H9 (cell line): ENCODE results near the gene DAPK1. TPM values are rescaled to one million over a fixed set of nuclear protein-coding genes. Genes with fewer than 3 reads are reported as not detected.

Experiments used
- DNase-seq: peaks from one replicate; pipeline ENCODE4 v3.0.0-alpha.2; 2017
- H2AFZ ChIP-seq: one replicate; pipeline ENCODE4 v1.6.1; 2013; ENCODE audit warnings: mild to moderate bottlenecking, low read length, control low read depth, moderate library complexity
- H2AK5ac ChIP-seq: 2 replicates; pipeline ENCODE4 v1.6.1; 2013; ENCODE audit warnings: low read length, control low read depth, mixed read lengths; ENCODE audit not compliant: insufficient read length
- H2BK120ac ChIP-seq: one replicate; pipeline ENCODE4 v1.6.1; 2013; ENCODE audit warnings: low read depth, mild to moderate bottlenecking, low read length, control low read depth, inconsistent platforms; ENCODE audit not compliant: poor library complexity, severe bottlenecking
- H2BK12ac ChIP-seq: 2 replicates; pipeline ENCODE4 v1.6.1; 2013; ENCODE audit warnings: low read length, control low read depth, mixed read lengths, low read depth; ENCODE audit not compliant: insufficient read length
- H2BK15ac ChIP-seq: 2 replicates; pipeline ENCODE4 v1.6.1; 2013; ENCODE audit warnings: low read depth, low read length, control low read depth
- H2BK20ac ChIP-seq: one replicate; pipeline ENCODE4 v1.6.1; 2013; ENCODE audit warnings: low read depth, mild to moderate bottlenecking, low read length, control low read depth, inconsistent platforms; ENCODE audit not compliant: poor library complexity, severe bottlenecking
- H2BK5ac ChIP-seq: 2 replicates; pipeline ENCODE4 v1.6.1; 2013; ENCODE audit warnings: low read length, control low read depth, mixed read lengths; ENCODE audit not compliant: insufficient read length
- H3K14ac ChIP-seq: 2 replicates; pipeline ENCODE4 v1.6.1; 2013; ENCODE audit warnings: low read length, control low read depth; ENCODE audit not compliant: insufficient read depth
- H3K18ac ChIP-seq: 2 replicates; pipeline ENCODE4 v1.6.1; 2013; ENCODE audit warnings: low read depth, mild to moderate bottlenecking, mixed read lengths, low read length, control low read depth; ENCODE audit not compliant: insufficient read length
- H3K23ac ChIP-seq: 2 replicates; pipeline ENCODE4 v1.6.1; 2013; ENCODE audit warnings: low read length, control low read depth, mixed read lengths, low read depth; ENCODE audit not compliant: insufficient read length
- H3K23me2 ChIP-seq: 2 replicates; pipeline ENCODE4 v1.6.1; 2013; ENCODE audit warnings: low read depth, mild to moderate bottlenecking, mixed read lengths, low read length, control low read depth; ENCODE audit not compliant: insufficient read length, poor library complexity, severe bottlenecking
- H3K27ac ChIP-seq: 2 replicates; pipeline ENCODE4 v1.5.1; 2013; ENCODE audit warnings: low read length, control low read depth, mixed read lengths, low read depth; ENCODE audit not compliant: insufficient read length
- H3K27me3 ChIP-seq: 2 replicates; pipeline ENCODE4 v1.6.1; 2013; ENCODE audit warnings: low read length, control low read depth, inconsistent platforms; ENCODE audit not compliant: insufficient read depth
- H3K4ac ChIP-seq: 2 replicates; pipeline ENCODE4 v1.6.1; 2013; ENCODE audit warnings: low read depth, mild to moderate bottlenecking, control low read depth, inconsistent platforms, low read length, moderate library complexity
- H3K4me1 ChIP-seq: 2 replicates; pipeline ENCODE4 v1.6.1; 2013; ENCODE audit warnings: low read length, control low read depth, inconsistent platforms; ENCODE audit not compliant: insufficient read depth
- H3K4me2 ChIP-seq: 2 replicates; pipeline ENCODE4 v1.6.1; 2013; ENCODE audit warnings: low read length, control low read depth, mixed read lengths; ENCODE audit not compliant: insufficient read length, insufficient read depth
- H3K56ac ChIP-seq: 2 replicates; pipeline ENCODE4 v1.6.1; 2013; ENCODE audit warnings: low read depth, mild to moderate bottlenecking, mixed read lengths, low read length, control low read depth; ENCODE audit not compliant: insufficient read length
- H3K79me1 ChIP-seq: 2 replicates; pipeline ENCODE4 v1.6.1; 2013; ENCODE audit warnings: low read depth, mild to moderate bottlenecking, moderate library complexity, low read length, control low read depth, inconsistent platforms; ENCODE audit not compliant: insufficient read depth, poor library complexity, severe bottlenecking
- H3K79me2 ChIP-seq: 2 replicates; pipeline ENCODE4 v1.6.1; 2013; ENCODE audit warnings: low read length, control low read depth, inconsistent platforms; ENCODE audit not compliant: insufficient read depth
- H3K9ac ChIP-seq: 2 replicates; pipeline ENCODE4 v1.6.1; 2013; ENCODE audit warnings: low read length, control low read depth, mixed read lengths; ENCODE audit not compliant: insufficient read length; ENCODE audit errors: extremely low read depth
- H3K9me3 ChIP-seq: one replicate; pipeline ENCODE4 v1.6.1; 2013; ENCODE audit warnings: low read depth, low read length, inconsistent platforms; ENCODE audit not compliant: control insufficient read depth
- H3T11ph ChIP-seq: one replicate; pipeline ENCODE4 v1.6.1; 2013; ENCODE audit warnings: mild to moderate bottlenecking, low read length, control low read depth, inconsistent platforms
- H4K20me1 ChIP-seq: one replicate; pipeline ENCODE4 v1.6.1; 2013; ENCODE audit not compliant: control insufficient read depth, insufficient read length, insufficient read depth
- H4K5ac ChIP-seq: 2 replicates; pipeline ENCODE4 v1.6.1; 2013; ENCODE audit warnings: low read depth, mild to moderate bottlenecking, mixed read lengths, low read length, control low read depth; ENCODE audit not compliant: insufficient read length
- H4K8ac ChIP-seq: replicated peaks from 2 replicates; pipeline ENCODE4 v1.6.1; 2013; ENCODE audit warnings: low read length, control low read depth, mixed read lengths, low read depth; ENCODE audit not compliant: insufficient read length
- H4K91ac ChIP-seq: 2 replicates; pipeline ENCODE4 v1.6.1; 2013; ENCODE audit warnings: low read depth, mild to moderate bottlenecking, moderate library complexity, mixed read lengths, low read length, control low read depth; ENCODE audit not compliant: insufficient read length
- H3K27ac Mint-ChIP-seq, 3 experiments: 2 replicates in 2 of 3; 3 replicates in 1 of 3; pipeline ENCODE4 v1.8.0; 2020 to 2021; ENCODE audit warnings: mixed read lengths in 3 of 3, mild to moderate bottlenecking in 1 of 3, moderate library complexity in 1 of 3
- H3K27me3 Mint-ChIP-seq: 2 replicates; pipeline ENCODE4 v1.8.0; 2021; ENCODE audit warnings: low read depth, mild to moderate bottlenecking, moderate library complexity, mixed read lengths
- H3K36me3 Mint-ChIP-seq, 3 experiments: 2 replicates in 2 of 3; 3 replicates in 1 of 3; pipeline ENCODE4 v1.8.0; 2020 to 2021; ENCODE audit warnings: low read depth in 3 of 3, mixed read lengths in 3 of 3; ENCODE audit not compliant: insufficient read depth in 1 of 3
- H3K4me1 Mint-ChIP-seq, 2 experiments: 2 replicates each; pipeline ENCODE4 v1.8.0; 2020; ENCODE audit warnings: mixed read lengths in 2 of 2
- H3K4me3 Mint-ChIP-seq, 2 experiments: 2 replicates in 1 of 2; 3 replicates in 1 of 2; pipeline ENCODE4 v1.8.0; 2020 to 2021; ENCODE audit warnings: mild to moderate bottlenecking in 2 of 2, mixed read lengths in 2 of 2, moderate library complexity in 1 of 2
- H3K9me3 Mint-ChIP-seq, 2 experiments: 2 replicates in 1 of 2; 3 replicates in 1 of 2; pipeline ENCODE4 v1.8.0; 2020; ENCODE audit warnings: mild to moderate bottlenecking in 2 of 2, mixed read lengths in 2 of 2, moderate library complexity in 1 of 2
- CTCF ChIP-seq: fragments of 200-600 bp; sonication (generic); conservative IDR thresholded peaks from 3 replicates; pipeline ENCODE4 v1.8.0; 2021; ENCODE audit warnings: antibody characterized with exemption, mild to moderate bottlenecking
- WGBS: extraction: QIAGEN DNeasy Blood & Tissue Kit; methylation state at CpG from one replicate; pipeline ENCODE4 v1.1.7; 2013; ENCODE audit warnings: missing lambda C conversion rate, low lambda C conversion rate, mixed read lengths; ENCODE audit not compliant: insufficient read length; ENCODE audit errors: extremely low coverage; 5-methylcytosine and 5-hydroxymethylcytosine counted together
- total RNA-seq: library from RNA; stranded (reverse); gene quantifications from 2 replicates; pipeline ENCODE4 v1.2.1, GENCODE V29; 2021

DAPK1 gene
- total RNA-seq, 1 experiment from 2014 or later: 79.4 TPM

DNA sequence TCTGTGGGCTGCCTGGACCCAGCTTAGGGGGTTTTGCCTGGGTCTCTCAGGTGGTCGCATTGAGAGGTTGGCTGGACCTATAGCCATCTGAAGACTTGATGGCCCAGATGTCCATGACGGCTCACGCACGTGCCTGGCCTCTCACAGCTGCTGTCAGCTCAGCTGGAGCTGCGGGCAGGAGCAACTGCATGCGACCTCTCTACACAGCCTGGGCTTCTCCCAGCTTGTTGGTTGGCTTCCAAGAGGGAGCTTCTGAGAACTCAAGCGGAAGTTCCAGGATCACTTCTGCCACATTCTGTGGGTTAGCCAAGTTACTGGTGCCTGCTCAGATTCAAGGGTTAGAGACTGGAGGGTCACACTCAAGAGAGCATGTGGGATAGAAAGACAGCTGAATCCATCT lies 99.2 kb downstream of the DAPK1 start:
- Histone ChIP-seq H3K4me2 (no peak overlapping the region), H3K18ac (peak overlapping the region; percentile 51), H3K4ac (no peak overlapping the region), H2BK5ac (no peak overlapping the region), H2BK120ac (peak overlapping the region; percentile 62), H3T11ph (no peak overlapping the region), H3K4me1 (peaks cover 11% of the 10 kb centered on the region; the same call in 1 of the 2 replicates), H4K5ac (no peak overlapping the region), H3K9ac (no peak overlapping the region), H3K23me2 (no peaks in the 10 kb centered on the region), H4K20me1 (no peaks in the 10 kb centered on the region), H4K8ac (no peak overlapping the region), H3K56ac (no peak overlapping the region), H3K9me3 (no peaks in the 10 kb centered on the region), H3K27ac (no peak overlapping the region), H2BK15ac (0 out of 2 replicates have a peak overlapping the region, but pooled peaks have one; percentile 42), H2BK20ac (no peak overlapping the region), H2AFZ (no peak overlapping the region), H3K23ac (no peak overlapping the region), H2AK5ac (no peak overlapping the region), H3K79me1 (peaks cover 3% of the 10 kb centered on the region), H3K79me2 (peaks cover 2% of the 10 kb centered on the region; the same call in 1 of the 2 replicates), H3K14ac (no peak overlapping the region; the same call in 1 of the 2 replicates), H3K27me3 (no peaks in the 10 kb centered on the region), H2BK12ac (peak overlapping the region; percentile 56), H4K91ac (peak overlapping the region; percentile 68)
- no peaks in the 10 kb centered on the region for H3K36me3 Mint-ChIP-seq
- H3K4me3 Mint-ChIP-seq: no peak overlapping the region
- no CpG with 5 or more reads among the region's 7 CpGs for WGBS
- no peaks in the 10 kb centered on the region for H3K27me3 Mint-ChIP-seq
- H3K27ac Mint-ChIP-seq: peak overlapping the region in 1 of 3 experiments; percentile 40; a peak in 2 of 7 replicates
- TF ChIP-seq CTCF: no peak
- peaks cover 48 to 64% of the 10 kb centered on the region in 2 experiments for H3K4me1 Mint-ChIP-seq
- H3K9me3 Mint-ChIP-seq: no peaks in the 10 kb centered on the region
- no peak for DNase-seq
